Prostate gland (tissue), 2 donors: Measurements from ENCODE around the gene ASXL1. TPM values are rescaled to one million over a fixed set of nuclear protein-coding genes. Genes with fewer than 3 reads are reported as not detected.

ENCODE experiments used
- DNase-seq: peaks from one replicate; pipeline ENCODE4 v3.0.0-alpha.2; 2019; ENCODE audit warnings: low spot score
- H3K27ac ChIP-seq, 2 donors: fragments of 200-600 bp; sonication (generic); 2 replicates each; pipeline ENCODE4 v1.5.1; 2017 to 2019
- H3K27me3 ChIP-seq: fragments of 200-600 bp; sonication (generic); replicated peaks from 2 replicates; pipeline ENCODE4 v1.5.1; 2019; ENCODE audit not compliant: insufficient read depth
- H3K36me3 ChIP-seq, 2 donors: fragments of 200-600 bp; sonication (generic); 1 replicate in 1 of 2; 2 replicates in 1 of 2; pipeline versions ENCODE4 v1.5.1 to v1.8.1; 2017 to 2019
- H3K4me1 ChIP-seq: fragments of 200-600 bp; sonication (generic); replicated peaks from 2 replicates; pipeline ENCODE4 v1.5.1; 2019
- H3K4me3 ChIP-seq, 2 donors: fragments of 200-600 bp; sonication (generic); 2 replicates each; pipeline ENCODE4 v1.5.1; 2017 to 2019
- H3K9me3 ChIP-seq: fragments of 200-600 bp; sonication (generic); 2 replicates; pipeline ENCODE4 v1.5.1; 2017
- POLR2A ChIP-seq: fragments of 450-650 bp; IDR thresholded peaks from one replicate; pipeline ENCODE4 v1.6.1; 2016; ENCODE audit warnings: antibody characterized with exemption, mild to moderate bottlenecking
- POLR2AphosphoS5 ChIP-seq: sonication (generic); formaldehyde crosslinking; IDR thresholded peaks from one replicate; pipeline ENCODE4 v1.6.1; 2017; ENCODE audit warnings: antibody characterized with exemption
- WGBS: methylation state at CpG from one replicate; pipeline ENCODE4 v1.1.5; 2018; 5-methylcytosine and 5-hydroxymethylcytosine counted together
- intact Hi-C: fragments of 100-400 bp; cut with DNase I; formaldehyde crosslinking; loops from one replicate; pipeline ENCODE4 v1.14.2; 2022
- total RNA-seq, 2 donors: library from RNA; depleted of rRNA; stranded (reverse); fragments of >200 nt; gene quantifications; one replicate each; pipeline ENCODE4 v1.1.0, GENCODE V29; 2016
- TF ChIP-seq, protein P1 (sequence below), 4 experiments: fragments of 200-600 bp in 2 of 4; fragments of 450-650 bp in 2 of 4; sonication (generic) in 2 of 4; IDR thresholded peaks; 1 replicate in 3 of 4; 2 replicates in 1 of 4; pipeline ENCODE4 v1.5.1; 2016 to 2019; ENCODE audit warnings: antibody characterized with exemption in 4 of 4, mild to moderate bottlenecking in 2 of 4, moderate library complexity in 2 of 4

The ASXL1 gene
- total RNA-seq, 2 donors from 2014 or later: 30.4 to 106 TPM

DNA sequence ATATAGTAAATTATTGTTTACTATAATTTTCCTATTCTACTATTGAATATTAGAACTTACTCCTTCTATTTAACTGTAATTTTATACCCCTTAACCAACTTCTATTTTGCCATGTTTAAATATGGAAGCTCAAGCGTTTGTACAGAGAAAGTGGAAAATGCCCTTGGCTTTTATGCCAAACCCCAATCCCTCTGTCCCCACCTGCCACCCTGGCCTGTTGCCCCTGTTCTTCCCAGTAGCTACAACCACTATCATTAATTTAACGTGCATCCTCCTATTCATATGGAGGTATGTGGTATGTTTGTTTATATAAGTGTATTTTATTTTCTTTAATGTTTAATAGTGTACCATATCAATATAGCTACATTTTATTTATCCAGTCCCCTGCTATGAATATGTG, 58.1 kb downstream of the ASXL1 start:
- TF ChIP-seq POLR2AphosphoS5 (no peak), POLR2A (no peak)
- TF ChIP-seq, protein P1, sequence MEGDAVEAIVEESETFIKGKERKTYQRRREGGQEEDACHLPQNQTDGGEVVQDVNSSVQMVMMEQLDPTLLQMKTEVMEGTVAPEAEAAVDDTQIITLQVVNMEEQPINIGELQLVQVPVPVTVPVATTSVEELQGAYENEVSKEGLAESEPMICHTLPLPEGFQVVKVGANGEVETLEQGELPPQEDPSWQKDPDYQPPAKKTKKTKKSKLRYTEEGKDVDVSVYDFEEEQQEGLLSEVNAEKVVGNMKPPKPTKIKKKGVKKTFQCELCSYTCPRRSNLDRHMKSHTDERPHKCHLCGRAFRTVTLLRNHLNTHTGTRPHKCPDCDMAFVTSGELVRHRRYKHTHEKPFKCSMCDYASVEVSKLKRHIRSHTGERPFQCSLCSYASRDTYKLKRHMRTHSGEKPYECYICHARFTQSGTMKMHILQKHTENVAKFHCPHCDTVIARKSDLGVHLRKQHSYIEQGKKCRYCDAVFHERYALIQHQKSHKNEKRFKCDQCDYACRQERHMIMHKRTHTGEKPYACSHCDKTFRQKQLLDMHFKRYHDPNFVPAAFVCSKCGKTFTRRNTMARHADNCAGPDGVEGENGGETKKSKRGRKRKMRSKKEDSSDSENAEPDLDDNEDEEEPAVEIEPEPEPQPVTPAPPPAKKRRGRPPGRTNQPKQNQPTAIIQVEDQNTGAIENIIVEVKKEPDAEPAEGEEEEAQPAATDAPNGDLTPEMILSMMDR (IDR thresholded peaks at IDR 0.05): no peak
- Histone ChIP-seq H3K9me3 (no peaks in the 10 kb centered on the region), H3K4me3 (no peak overlapping the region), H3K4me1 (no peaks in the 10 kb centered on the region), H3K27me3 (no peaks in the 10 kb centered on the region), H3K27ac (no peak overlapping the region), H3K36me3 (no peaks in the 10 kb centered on the region)
- intact Hi-C loops: no loop called here
- DNase-seq: no peak
- WGBS: 72% methylated on average over 2 of the region's 2 CpGs

GRCh38 chr20:32418376-32418775, 60.2 kb downstream of the ASXL1 start:
- Histone ChIP-seq H3K9me3 (no peaks in the 10 kb centered on the region), H3K4me1 (no peaks in the 10 kb centered on the region), H3K36me3 (no peaks in the 10 kb centered on the region), H3K4me3 (no peak overlapping the region), H3K27me3 (no peaks in the 10 kb centered on the region), H3K27ac (no peak overlapping the region)
- no peak for DNase-seq
- WGBS: 91% methylated on average over 2 of the region's 2 CpGs
- TF ChIP-seq POLR2AphosphoS5 (no peak), POLR2A (no peak)
- TF ChIP-seq, protein P1 (IDR thresholded peaks at IDR 0.05): no peak
- intact Hi-C loops: no loop called here

- TF ChIP-seq, protein P1 (IDR thresholded peaks at IDR 0.05): no peak
- TF ChIP-seq POLR2AphosphoS5 (no peak), POLR2A (no peak)
- H3K9me3 ChIP-seq: no peaks in the 10 kb centered on the region
- WGBS: 31% methylated on average over 2 of the region's 2 CpGs
Measured at GRCh38 chr20:32421290-32421689, 63.2 kb downstream of the ASXL1 start.

DNA sequence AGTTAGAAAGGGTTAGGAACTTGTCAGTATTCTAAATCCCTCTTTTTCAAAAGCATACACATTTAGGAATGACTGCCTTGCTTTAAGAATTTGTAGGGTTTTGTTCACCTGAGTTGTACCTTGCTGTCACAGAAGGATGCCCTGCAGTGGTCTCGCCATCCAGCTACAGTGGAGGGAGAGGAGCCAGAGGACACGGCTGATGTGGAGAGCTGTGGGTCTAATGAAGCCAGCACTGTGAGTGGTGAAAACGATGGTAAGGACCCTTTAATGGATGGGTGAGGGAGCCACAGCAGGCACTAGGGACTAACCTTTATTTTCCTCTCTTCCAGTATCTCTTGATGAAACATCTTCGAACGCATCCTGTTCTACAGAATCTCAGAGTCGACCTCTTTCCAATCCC, 69.9 kb downstream of the ASXL1 start:
- TF ChIP-seq, protein P1 (IDR thresholded peaks at IDR 0.05): no peak
- no peak for TF ChIP-seq POLR2AphosphoS5
- TF ChIP-seq POLR2A: no peak
- H3K9me3 ChIP-seq: no peaks in the 10 kb centered on the region
- no peaks in the 10 kb centered on the region for H3K4me1 ChIP-seq
- H3K36me3 ChIP-seq: peaks cover 5 to 14% of the 10 kb centered on the region in 2 donors
- 90% methylated on average over 6 of the region's 6 CpGs for WGBS
- H3K27me3 ChIP-seq: no peaks in the 10 kb centered on the region
- H3K27ac ChIP-seq: no peak overlapping the region
- intact Hi-C loops: no loop called here
- no peak for DNase-seq
- H3K4me3 ChIP-seq: no peak overlapping the region

More at GRCh38 chr20:32421290-32421689, 63.2 kb downstream of the ASXL1 start:
- no peak overlapping the region for H3K27ac ChIP-seq
- intact Hi-C loops: no loop called here
- DNase-seq: no peak
- H3K27me3 ChIP-seq: no peaks in the 10 kb centered on the region
- H3K4me3 ChIP-seq: no peak overlapping the region
- H3K36me3 ChIP-seq: no peaks in the 10 kb centered on the region
- no peaks in the 10 kb centered on the region for H3K4me1 ChIP-seq

GRCh38 chr20:32429343-32429742, 71.2 kb downstream of the ASXL1 start:
- 74% methylated on average over 7 of the region's 7 CpGs for WGBS
- peaks cover 10 to 15% of the 10 kb centered on the region in 2 donors for H3K36me3 ChIP-seq
- no peaks in the 10 kb centered on the region for H3K4me1 ChIP-seq
- no peaks in the 10 kb centered on the region for H3K27me3 ChIP-seq
- H3K9me3 ChIP-seq: no peaks in the 10 kb centered on the region
- intact Hi-C loops: no loop called here
- H3K27ac ChIP-seq: no peak overlapping the region
- TF ChIP-seq, protein P1 (IDR thresholded peaks at IDR 0.05): no peak
- no peak for TF ChIP-seq POLR2A
- no peak for TF ChIP-seq POLR2AphosphoS5
- DNase-seq: no peak
- no peak overlapping the region for H3K4me3 ChIP-seq
